CD4-positive, alpha-beta T cell treated with Interleukin-10 for 1 hour (primary cell): ENCODE results near the gene C10orf143.

Source experiments
- DNase-seq: peaks from one replicate; pipeline ENCODE4 v3.0.0-alpha.2; 2020

The C10orf143 gene

GRCh38 chr10:130050721-130051120, 59.9 kb downstream of the C10orf143 start:
- no peak for DNase-seq

GRCh38 chr10:130049987-130050386, 60.6 kb downstream of the C10orf143 start:
- no peak for DNase-seq

GRCh38 chr10:130049244-130049643, 61.4 kb downstream of the C10orf143 start:
- DNase-seq: no peak

GRCh38 chr10:130048081-130048480, 62.5 kb downstream of the C10orf143 start:
- no peak for DNase-seq

- DNase-seq: no peak
Observed at GRCh38 chr10:130047336-130047735, 63.3 kb downstream of the C10orf143 start.

GRCh38 chr10:130046591-130046990, 64.0 kb downstream of the C10orf143 start:
- no peak for DNase-seq

- DNase-seq: no peak
Observed at GRCh38 chr10:130045801-130046321, 64.8 kb downstream of the C10orf143 start.

- no peak for DNase-seq
Observed at GRCh38 chr10:130045091-130045652, 65.5 kb downstream of the C10orf143 start.

GRCh38 chr10:130044067-130045061, 66.3 kb downstream of the C10orf143 start:
- no peak for DNase-seq

- DNase-seq: no peak
Observed at GRCh38 chr10:130043491-130043890, 67.1 kb downstream of the C10orf143 start.

GRCh38 chr10:130042381-130042780, 68.2 kb downstream of the C10orf143 start:
- DNase-seq: no peak

GRCh38 chr10:130041451-130042371, 68.9 kb downstream of the C10orf143 start:
- DNase-seq: no peak

- DNase-seq: no peak
Observed at GRCh38 chr10:130040817-130041330, 69.8 kb downstream of the C10orf143 start.

- DNase-seq: no peak
Observed at GRCh38 chr10:130040351-130040750, 70.3 kb downstream of the C10orf143 start.

GRCh38 chr10:130039141-130039540, 71.5 kb downstream of the C10orf143 start:
- DNase-seq: no peak

- DNase-seq: no peak
Observed at GRCh38 chr10:130038611-130039109, 72.0 kb downstream of the C10orf143 start.

GRCh38 chr10:130038019-130038555, 72.5 kb downstream of the C10orf143 start:
- DNase-seq: no peak

GRCh38 chr10:130037169-130037661, 73.4 kb downstream of the C10orf143 start:
- no peak for DNase-seq

- DNase-seq: no peak
Observed at GRCh38 chr10:130036296-130037065, 74.1 kb downstream of the C10orf143 start.

GRCh38 chr10:130029209-130029608, 81.4 kb downstream of the C10orf143 start:
- no peak for DNase-seq

- no peak for DNase-seq
Observed at GRCh38 chr10:130028465-130028819, 82.2 kb downstream of the C10orf143 start.
